HFF-Myc (cell line): ENCODE results near the gene HEMK1.
A peak's percentile ranks its signal among the peaks of the same experiment; 100 is the strongest.

Source experiments
- DNase-seq: peaks from one replicate; pipeline ENCODE4 v3.0.0-alpha.2; 2011; ENCODE audit warnings: low read depth; ENCODE audit errors: extremely low read depth
- H3K4me3 ChIP-seq: replicated peaks from 2 replicates; pipeline ENCODE4 v1.5.1; 2011; ENCODE audit warnings: low read depth, mild to moderate bottlenecking, control low read depth, low read length
- TF ChIP-seq, protein P1 (sequence below): IDR thresholded peaks from 2 replicates; pipeline ENCODE4 v1.5.1; 2012; ENCODE audit warnings: mild to moderate bottlenecking, low read depth, low read length, control low read depth; ENCODE audit errors: missing control alignments

HEMK1 gene

DNA sequence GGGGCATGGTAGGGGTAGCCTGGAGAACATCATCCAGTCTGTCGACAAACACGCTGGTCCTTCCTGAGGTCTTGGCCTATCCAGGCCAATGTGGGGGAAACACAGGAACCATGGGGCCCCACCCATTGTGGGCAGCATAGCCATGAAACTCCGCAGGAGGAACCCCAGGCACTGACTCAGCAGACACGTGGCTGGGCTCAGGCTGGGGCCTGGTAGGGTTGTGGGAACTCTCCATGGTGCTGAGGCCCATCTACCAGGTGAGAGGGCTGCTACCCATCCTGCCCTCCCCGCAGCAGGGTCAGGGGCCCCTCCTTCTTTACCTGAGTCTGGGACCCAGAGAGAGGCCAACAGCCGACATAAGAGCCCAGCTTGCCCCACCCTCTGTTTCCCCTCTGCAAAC, 43.3 kb upstream of the HEMK1 start:
- TF ChIP-seq, protein P1, sequence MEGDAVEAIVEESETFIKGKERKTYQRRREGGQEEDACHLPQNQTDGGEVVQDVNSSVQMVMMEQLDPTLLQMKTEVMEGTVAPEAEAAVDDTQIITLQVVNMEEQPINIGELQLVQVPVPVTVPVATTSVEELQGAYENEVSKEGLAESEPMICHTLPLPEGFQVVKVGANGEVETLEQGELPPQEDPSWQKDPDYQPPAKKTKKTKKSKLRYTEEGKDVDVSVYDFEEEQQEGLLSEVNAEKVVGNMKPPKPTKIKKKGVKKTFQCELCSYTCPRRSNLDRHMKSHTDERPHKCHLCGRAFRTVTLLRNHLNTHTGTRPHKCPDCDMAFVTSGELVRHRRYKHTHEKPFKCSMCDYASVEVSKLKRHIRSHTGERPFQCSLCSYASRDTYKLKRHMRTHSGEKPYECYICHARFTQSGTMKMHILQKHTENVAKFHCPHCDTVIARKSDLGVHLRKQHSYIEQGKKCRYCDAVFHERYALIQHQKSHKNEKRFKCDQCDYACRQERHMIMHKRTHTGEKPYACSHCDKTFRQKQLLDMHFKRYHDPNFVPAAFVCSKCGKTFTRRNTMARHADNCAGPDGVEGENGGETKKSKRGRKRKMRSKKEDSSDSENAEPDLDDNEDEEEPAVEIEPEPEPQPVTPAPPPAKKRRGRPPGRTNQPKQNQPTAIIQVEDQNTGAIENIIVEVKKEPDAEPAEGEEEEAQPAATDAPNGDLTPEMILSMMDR: no peak
- H3K4me3 ChIP-seq: no peak overlapping the region
- peak; percentile 17 for DNase-seq

DNA sequence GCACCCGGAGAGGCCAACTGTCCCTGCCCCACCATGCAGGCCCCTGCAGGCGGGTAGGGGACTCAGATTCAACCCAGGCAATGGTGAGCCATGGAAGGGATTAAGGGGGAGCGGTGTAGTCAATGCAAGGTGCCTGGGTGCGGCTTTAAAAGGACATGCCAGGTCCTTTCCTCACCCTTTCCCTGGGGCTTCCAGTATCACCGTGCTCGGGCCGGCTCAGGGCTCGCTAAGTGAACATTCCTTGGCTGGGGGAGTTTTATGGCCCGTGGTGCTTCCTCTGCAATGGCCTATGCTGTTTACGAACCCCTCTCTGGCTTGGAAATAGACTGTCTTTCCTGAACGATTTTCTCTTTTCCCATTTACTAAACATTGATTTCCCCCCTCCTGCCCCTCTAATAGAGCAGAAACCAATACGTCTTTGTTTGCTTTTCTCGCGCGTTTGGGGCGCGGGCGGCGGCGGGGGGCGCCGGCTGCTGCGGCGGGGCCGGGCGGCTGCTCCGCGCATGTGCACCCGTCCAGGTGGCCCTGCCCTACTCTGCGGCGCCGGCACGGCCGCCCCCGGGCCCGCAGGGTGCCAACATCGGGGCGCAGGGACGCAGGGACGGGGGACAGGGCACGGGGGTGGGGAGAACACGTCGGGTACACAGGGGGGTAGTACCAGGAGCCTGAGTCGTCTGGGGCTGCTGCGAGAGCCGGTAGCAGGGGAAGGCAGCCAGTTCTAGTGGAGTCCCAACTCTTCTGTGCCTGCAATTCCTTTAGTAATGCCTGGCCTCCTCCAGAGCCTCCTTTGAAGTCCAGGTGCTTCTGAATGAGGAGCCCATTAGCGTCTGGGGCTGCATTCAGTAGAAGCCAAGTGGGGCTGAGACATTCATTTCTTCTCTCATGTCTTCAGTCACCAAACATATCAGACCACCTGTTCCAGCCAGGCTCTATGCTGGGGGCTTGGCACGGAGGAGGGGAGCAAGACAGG, 39.0 kb upstream of the HEMK1 start:
- no peak for DNase-seq
- TF ChIP-seq, protein P1: no peak
- H3K4me3 ChIP-seq: no peak overlapping the region

DNA sequence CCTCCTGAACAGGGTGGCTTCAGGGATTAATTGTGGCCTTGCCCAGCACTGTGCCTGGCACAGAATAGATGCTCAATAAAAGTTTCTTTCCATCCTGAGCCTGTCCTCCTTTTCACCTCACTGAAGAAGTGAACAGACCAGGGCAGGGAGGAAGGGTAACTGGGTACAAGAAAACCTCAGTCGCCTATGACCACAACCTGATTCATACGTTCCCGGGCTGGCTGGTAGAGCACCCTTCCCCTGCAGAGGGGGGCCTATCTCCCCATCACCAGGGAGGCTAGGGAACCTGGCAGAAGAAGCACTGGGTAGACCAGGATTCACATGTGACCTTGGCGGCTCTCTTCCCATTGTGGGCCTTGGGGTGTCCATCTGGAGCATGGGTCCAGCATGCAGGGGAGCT, 38.1 kb upstream of the HEMK1 start:
- DNase-seq: no peak
- TF ChIP-seq, protein P1: no peak
- no peak overlapping the region for H3K4me3 ChIP-seq

DNA sequence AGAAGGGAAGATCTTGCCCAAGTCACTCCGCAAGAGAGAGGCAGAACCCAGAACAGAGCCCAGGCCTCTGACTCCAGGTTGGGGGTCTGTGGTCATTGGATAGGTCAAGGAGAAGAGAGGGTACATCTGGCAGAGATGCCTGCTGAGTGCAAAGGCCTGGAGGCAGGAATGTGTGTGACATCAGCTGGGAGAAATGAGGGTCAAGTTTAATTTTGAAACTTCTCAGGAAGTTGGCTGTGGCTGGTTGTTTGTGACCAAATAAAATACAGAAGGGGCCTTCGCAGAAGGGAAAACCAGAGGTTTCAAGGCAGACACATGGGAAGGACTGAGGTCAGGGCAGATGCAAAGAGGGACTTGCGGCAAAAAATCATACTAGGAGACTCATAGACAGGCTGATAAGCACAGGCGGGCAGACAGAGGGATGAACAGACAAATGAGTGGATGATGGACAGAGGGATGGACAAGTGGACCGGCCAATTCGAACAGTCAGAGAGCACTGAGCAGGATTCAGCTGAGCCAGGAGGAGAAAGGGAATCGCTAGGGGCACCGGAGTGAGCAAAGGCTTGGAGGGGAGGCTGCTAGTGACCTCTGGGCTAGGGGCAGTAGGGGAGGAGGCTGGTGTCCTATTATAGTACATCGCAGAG, 37.1 kb upstream of the HEMK1 start:
- no peak for DNase-seq
- TF ChIP-seq, protein P1: no peak
- no peak overlapping the region for H3K4me3 ChIP-seq

DNA sequence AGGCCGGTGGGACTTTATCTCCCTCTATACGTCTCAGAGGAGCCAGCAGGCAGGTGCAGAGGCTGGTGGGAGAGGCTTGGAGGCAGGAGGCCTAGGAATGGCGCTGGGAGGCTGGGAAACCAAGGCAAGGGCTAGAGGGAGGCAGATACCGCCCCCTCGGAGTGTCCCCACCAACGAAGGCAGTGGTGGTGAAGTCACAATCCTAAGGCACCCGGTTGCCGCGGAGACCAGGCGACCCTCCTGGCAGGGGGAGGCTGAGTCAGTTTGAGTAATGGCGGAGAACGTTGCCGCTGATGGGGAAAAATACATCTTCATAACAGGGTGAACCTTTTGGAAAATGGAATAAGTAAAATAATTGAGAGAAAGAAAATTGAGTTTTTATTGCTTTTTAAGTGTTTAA, 36.0 kb upstream of the HEMK1 start:
- no peak for DNase-seq
- TF ChIP-seq, protein P1: no peak
- no peak overlapping the region for H3K4me3 ChIP-seq

DNA sequence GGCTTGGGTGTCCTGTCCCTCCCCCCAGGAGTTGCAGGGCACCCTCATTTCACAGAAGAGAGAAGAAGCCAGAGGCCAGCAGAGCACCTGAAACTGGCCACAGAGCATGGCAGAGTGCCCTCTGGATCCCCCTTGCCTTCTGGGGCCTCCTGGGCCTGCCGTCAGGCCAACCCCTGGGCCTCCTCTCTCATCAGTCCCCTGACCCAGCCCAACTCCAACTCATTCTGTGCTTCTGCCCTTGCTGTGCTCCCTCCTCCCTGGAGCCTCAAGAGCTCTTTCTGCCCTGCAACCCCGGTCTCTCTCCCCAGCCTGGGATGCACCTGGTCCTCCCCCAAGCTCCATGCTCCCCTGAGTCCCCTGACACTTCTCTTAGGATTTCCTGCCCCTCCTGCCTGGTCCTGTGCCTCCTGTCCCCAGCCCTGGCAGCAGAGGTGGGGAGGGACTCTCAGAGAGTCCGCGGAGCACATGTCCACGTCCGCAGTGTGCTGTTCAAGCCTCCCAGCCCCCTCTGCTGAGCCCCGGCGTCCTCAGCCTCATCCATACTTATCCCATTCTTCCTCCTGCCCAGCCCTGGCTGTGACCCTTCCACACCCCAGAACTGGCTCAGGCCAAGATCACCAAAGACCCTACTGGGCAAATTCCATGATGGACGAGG, 35.4 kb upstream of the HEMK1 start:
- no peak overlapping the region for H3K4me3 ChIP-seq
- TF ChIP-seq, protein P1: no peak
- DNase-seq: no peak
